MM.1S (cell line): ENCODE results near the gene GPX6.

Experiments used
- DNase-seq: peaks from one replicate; pipeline ENCODE4 v3.0.0-alpha.2; 2015
- H2AFZ ChIP-seq: fragments of 300-600 bp; sonication (generic); 2 replicates; pipeline ENCODE4 v1.6.0; 2016; ENCODE audit warnings: antibody characterized with exemption, low read length
- H3F3A ChIP-seq: fragments of 300-600 bp; sonication (generic); 2 replicates; pipeline ENCODE4 v1.6.1; 2016; ENCODE audit warnings: mild to moderate bottlenecking, antibody characterized with exemption, low read length, moderate library complexity, mixed read lengths; ENCODE audit not compliant: insufficient read depth
- H3K27ac ChIP-seq: fragments of 300-600 bp; sonication (generic); 2 replicates; pipeline ENCODE4 v1.5.1; 2016; ENCODE audit warnings: mild to moderate bottlenecking, low read length
- H3K27me3 ChIP-seq: fragments of 300-600 bp; sonication (generic); replicated peaks from 2 replicates; pipeline ENCODE4 v1.6.0; 2016; ENCODE audit warnings: low read length; ENCODE audit not compliant: insufficient read depth
- H3K36me3 ChIP-seq: fragments of 300-600 bp; sonication (generic); replicated peaks from 2 replicates; pipeline ENCODE4 v1.6.1; 2016; ENCODE audit warnings: mild to moderate bottlenecking, low read length, mixed read lengths; ENCODE audit not compliant: insufficient read depth
- H3K4me1 ChIP-seq: fragments of 300-600 bp; sonication (generic); 2 replicates; pipeline ENCODE4 v1.6.1; 2016; ENCODE audit warnings: low read length, mixed read lengths
- H3K4me2 ChIP-seq: fragments of 300-600 bp; sonication (generic); 2 replicates; pipeline ENCODE4 v1.6.0; 2016; ENCODE audit warnings: low read depth, low read length
- H3K4me3 ChIP-seq: fragments of 300-600 bp; sonication (generic); 2 replicates; pipeline ENCODE4 v1.5.1; 2016; ENCODE audit warnings: low read length, mixed read lengths
- H3K79me2 ChIP-seq: fragments of 300-600 bp; sonication (generic); 2 replicates; pipeline ENCODE4 v1.6.1; 2016; ENCODE audit warnings: mixed run types, low read length, mixed read lengths
- H3K9ac ChIP-seq: fragments of 300-600 bp; sonication (generic); 2 replicates; pipeline ENCODE4 v1.6.1; 2016; ENCODE audit warnings: low read length, mixed read lengths
- H3K9me2 ChIP-seq: fragments of 300-600 bp; sonication (generic); replicated peaks from 2 replicates; pipeline ENCODE4 v1.6.1; 2016; ENCODE audit warnings: mild to moderate bottlenecking, low read length, mixed read lengths; ENCODE audit not compliant: insufficient read depth
- H3K9me3 ChIP-seq: fragments of 300-600 bp; sonication (generic); replicated peaks from 2 replicates; pipeline ENCODE4 v1.6.1; 2016; ENCODE audit warnings: mild to moderate bottlenecking, low read length, mixed read lengths; ENCODE audit not compliant: insufficient read depth
- H4K20me1 ChIP-seq: fragments of 300-600 bp; sonication (generic); 2 replicates; pipeline ENCODE4 v1.6.1; 2016; ENCODE audit warnings: mild to moderate bottlenecking, low read length, moderate library complexity, mixed read lengths; ENCODE audit not compliant: insufficient read depth
- CTCF ChIP-seq: fragments of 300-600 bp; sonication (generic); IDR thresholded peaks from 2 replicates; pipeline ENCODE4 v1.5.1; 2016; ENCODE audit warnings: antibody characterized with exemption, low read length, mixed read lengths
- EZH2 ChIP-seq: fragments of 300-600 bp; sonication (generic); optimal IDR thresholded peaks from 2 replicates; pipeline ENCODE3; 2017; ENCODE audit warnings: low read depth, mild to moderate bottlenecking, antibody characterized with exemption, low read length, mixed read lengths
- EZH2phosphoT487 ChIP-seq: fragments of 300-600 bp; sonication (generic); IDR thresholded peaks from 2 replicates; pipeline ENCODE4 v1.6.1; 2018; ENCODE audit warnings: antibody characterized with exemption, low read length

The GPX6 gene

GRCh38 chr6:28491984-28492317 lies 23.6 kb downstream of the GPX6 start:
- H3K4me1 ChIP-seq, result no peaks in the 10 kb centered on the region
- no peaks in the 10 kb centered on the region for H3K36me3 ChIP-seq
- H3F3A ChIP-seq, result peaks cover 10% of the 10 kb centered on the region; the same call in 1 of the 2 replicates
- no peak for DNase-seq
- H3K9me2 ChIP-seq, result no peaks in the 10 kb centered on the region
- no peaks in the 10 kb centered on the region for H3K9me3 ChIP-seq
- H3K79me2 ChIP-seq, result no peaks in the 10 kb centered on the region
- H3K9ac ChIP-seq, result no peak overlapping the region
- TF ChIP-seq CTCF (no peak), EZH2phosphoT487 (no peak), EZH2 (no peak)
- H3K4me2 ChIP-seq, result no peak overlapping the region
- H3K27ac ChIP-seq, result no peak overlapping the region
- no peaks in the 10 kb centered on the region for H3K27me3 ChIP-seq
- H3K4me3 ChIP-seq, result no peak overlapping the region
- no peak overlapping the region for H2AFZ ChIP-seq
- no peaks in the 10 kb centered on the region for H4K20me1 ChIP-seq

- Histone ChIP-seq H3K4me3 (peak overlapping the region; percentile 50), H3K27me3 (no peaks in the 10 kb centered on the region), H4K20me1 (no peaks in the 10 kb centered on the region), H3K9ac (peak overlapping the region; percentile 73; the same call in 1 of the 2 replicates), H3K4me2 (peak overlapping the region; percentile 89), H3F3A (peaks cover 10% of the 10 kb centered on the region; the same call in 1 of the 2 replicates), H3K27ac (peak overlapping the region; percentile 62; the same call in 1 of the 2 replicates), H3K79me2 (no peaks in the 10 kb centered on the region), H2AFZ (peak overlapping the region; percentile 82), H3K9me2 (no peaks in the 10 kb centered on the region), H3K36me3 (no peaks in the 10 kb centered on the region), H3K4me1 (no peaks in the 10 kb centered on the region), H3K9me3 (no peaks in the 10 kb centered on the region)
- no peak for DNase-seq
- TF ChIP-seq CTCF, result no peak
- TF ChIP-seq EZH2, result no peak
- no peak for TF ChIP-seq EZH2phosphoT487
Observed at GRCh38 chr6:28490205-28490890, 25.2 kb downstream of the GPX6 start.

GRCh38 chr6:28489366-28490204 lies 26.0 kb downstream of the GPX6 start:
- H3K79me2 ChIP-seq, result no peaks in the 10 kb centered on the region
- H3K9ac ChIP-seq, result peak overlapping the region; percentile 73
- no peaks in the 10 kb centered on the region for H3K9me2 ChIP-seq
- H2AFZ ChIP-seq, result peak overlapping the region; percentile 82
- no peaks in the 10 kb centered on the region for H3K4me1 ChIP-seq
- H3K27ac ChIP-seq, result peak overlapping the region; percentile 62; the same call in 1 of the 2 replicates
- H4K20me1 ChIP-seq, result no peaks in the 10 kb centered on the region
- TF ChIP-seq EZH2 (no peak), CTCF (no peak), EZH2phosphoT487 (no peak)
- no peaks in the 10 kb centered on the region for H3K9me3 ChIP-seq
- H3K4me2 ChIP-seq, result peak overlapping the region; percentile 89
- H3K27me3 ChIP-seq, result no peaks in the 10 kb centered on the region
- DNase-seq, result peak; percentile 72
- H3K36me3 ChIP-seq, result no peaks in the 10 kb centered on the region
- H3F3A ChIP-seq, result peaks cover 10% of the 10 kb centered on the region; the same call in 1 of the 2 replicates
- H3K4me3 ChIP-seq, result peak overlapping the region; percentile 50
